H1 (cell line): ENCODE results near the gene LIPE.

Source experiments
- CHD1 ChIP-seq: IDR thresholded peaks from 2 replicates; pipeline ENCODE4 v1.6.1; 2012; ENCODE audit warnings: low read depth, low read length, improper control_type of control experiment
- EZH2 ChIP-seq: fragments of 200-600 bp; sonication (generic); IDR thresholded peaks from 2 replicates; pipeline ENCODE4 v1.7.1; 2012; ENCODE audit warnings: low read depth, mild to moderate bottlenecking, moderate library complexity, low read length, inconsistent platforms; ENCODE audit not compliant: severe bottlenecking
- RNF2 ChIP-seq: fragments of 200-900, 300-1000 bp; sonication (generic); IDR thresholded peaks from 2 replicates; pipeline ENCODE4 v1.7.1; 2016; ENCODE audit warnings: borderline replicate concordance, low read depth, mild to moderate bottlenecking, antibody characterized with exemption, low read length; ENCODE audit not compliant: poor library complexity, severe bottlenecking; ENCODE audit errors: missing control alignments
- TBP ChIP-seq: IDR thresholded peaks from 2 replicates; pipeline ENCODE4 v1.6.1; 2011; ENCODE audit warnings: low read depth, low read length, improper control_type of control experiment

GRCh38 chr19:42455086-42455485 lies 27.9 kb upstream of the LIPE start:
- TF ChIP-seq CHD1 (no peak), TBP (no peak), EZH2 (no peak), RNF2 (no peak)
